Loucy (cell line): ENCODE data around the gene ZNF732.

Source experiments
- EZH2phosphoT487 ChIP-seq: fragments of 200-600 bp; IDR thresholded peaks from 2 replicates; pipeline ENCODE4 v1.6.1; 2018; ENCODE audit warnings: antibody characterized with exemption, mild to moderate bottlenecking, moderate library complexity, borderline replicate concordance
- TF ChIP-seq, protein P1 (sequence below): fragments of 200-600 bp; sonication (generic); conservative IDR thresholded peaks from 2 replicates; pipeline ENCODE4 v1.5.1; 2014; ENCODE audit warnings: mild to moderate bottlenecking, antibody characterized with exemption, low read length

DNA sequence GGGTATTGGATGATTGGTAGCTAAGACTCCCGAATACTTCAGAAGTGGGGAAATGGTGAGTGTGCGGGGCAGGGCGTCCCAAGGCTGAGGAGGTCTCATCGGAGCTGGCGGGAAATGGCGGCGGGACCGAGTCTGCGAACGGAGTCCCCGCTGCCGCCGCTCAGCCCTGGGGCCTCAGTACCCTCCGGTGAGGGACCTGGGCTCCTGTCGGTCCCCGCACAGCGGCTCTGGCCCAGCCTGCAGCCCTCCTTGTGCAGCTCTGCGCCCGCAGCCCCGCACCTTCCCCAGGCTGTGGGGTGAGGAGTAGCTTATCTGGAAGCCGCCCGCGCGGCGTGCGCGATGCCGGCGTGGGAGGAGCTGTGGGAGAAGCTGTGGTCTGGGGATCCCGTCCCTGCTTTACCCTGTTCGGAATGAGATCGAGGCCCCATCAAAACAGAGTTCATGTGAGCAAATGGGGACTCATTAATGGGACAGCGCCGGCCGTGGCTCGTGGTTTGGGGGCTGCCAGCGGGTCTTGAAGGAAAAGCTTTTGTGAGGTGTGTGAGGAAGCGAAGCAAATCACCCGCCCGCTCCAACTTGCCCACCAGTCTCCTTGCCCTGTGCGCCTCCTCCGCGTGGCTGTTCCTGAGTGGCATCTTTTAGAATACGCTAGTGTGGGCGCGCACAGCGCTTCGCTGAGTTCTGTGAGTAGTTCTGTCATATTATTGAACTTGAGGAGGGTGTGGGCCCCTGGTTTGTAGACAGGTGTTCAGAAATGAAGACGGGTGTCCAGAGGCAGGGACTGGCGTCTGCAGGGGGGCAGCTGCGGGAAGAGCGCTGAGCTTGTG, 32.9 kb upstream of the ZNF732 start:
- TF ChIP-seq, protein P1, sequence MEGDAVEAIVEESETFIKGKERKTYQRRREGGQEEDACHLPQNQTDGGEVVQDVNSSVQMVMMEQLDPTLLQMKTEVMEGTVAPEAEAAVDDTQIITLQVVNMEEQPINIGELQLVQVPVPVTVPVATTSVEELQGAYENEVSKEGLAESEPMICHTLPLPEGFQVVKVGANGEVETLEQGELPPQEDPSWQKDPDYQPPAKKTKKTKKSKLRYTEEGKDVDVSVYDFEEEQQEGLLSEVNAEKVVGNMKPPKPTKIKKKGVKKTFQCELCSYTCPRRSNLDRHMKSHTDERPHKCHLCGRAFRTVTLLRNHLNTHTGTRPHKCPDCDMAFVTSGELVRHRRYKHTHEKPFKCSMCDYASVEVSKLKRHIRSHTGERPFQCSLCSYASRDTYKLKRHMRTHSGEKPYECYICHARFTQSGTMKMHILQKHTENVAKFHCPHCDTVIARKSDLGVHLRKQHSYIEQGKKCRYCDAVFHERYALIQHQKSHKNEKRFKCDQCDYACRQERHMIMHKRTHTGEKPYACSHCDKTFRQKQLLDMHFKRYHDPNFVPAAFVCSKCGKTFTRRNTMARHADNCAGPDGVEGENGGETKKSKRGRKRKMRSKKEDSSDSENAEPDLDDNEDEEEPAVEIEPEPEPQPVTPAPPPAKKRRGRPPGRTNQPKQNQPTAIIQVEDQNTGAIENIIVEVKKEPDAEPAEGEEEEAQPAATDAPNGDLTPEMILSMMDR: no peak
- no peak for TF ChIP-seq EZH2phosphoT487
